H9 (cell line): ENCODE results near the gene CST4. TPM values are rescaled to one million over a fixed set of nuclear protein-coding genes. Genes with fewer than 3 reads are reported as not detected.
A peak's percentile ranks its signal among the peaks of the same experiment; 100 is the strongest.
"Not testable (repeated sequence)": the region's sequence is repeated elsewhere in the genome, so short reads cannot be mapped to it uniquely, and the experiment has no call there.

Experiments
- DNase-seq: peaks from one replicate; pipeline ENCODE4 v3.0.0-alpha.2; 2017
- H2AFZ ChIP-seq: one replicate; pipeline ENCODE4 v1.6.1; 2013; ENCODE audit warnings: mild to moderate bottlenecking, low read length, control low read depth, moderate library complexity
- H2AK5ac ChIP-seq: 2 replicates; pipeline ENCODE4 v1.6.1; 2013; ENCODE audit warnings: low read length, control low read depth, mixed read lengths; ENCODE audit not compliant: insufficient read length
- H2BK120ac ChIP-seq: one replicate; pipeline ENCODE4 v1.6.1; 2013; ENCODE audit warnings: low read depth, mild to moderate bottlenecking, low read length, control low read depth, inconsistent platforms; ENCODE audit not compliant: poor library complexity, severe bottlenecking
- H2BK12ac ChIP-seq: 2 replicates; pipeline ENCODE4 v1.6.1; 2013; ENCODE audit warnings: low read length, control low read depth, mixed read lengths, low read depth; ENCODE audit not compliant: insufficient read length
- H2BK15ac ChIP-seq: 2 replicates; pipeline ENCODE4 v1.6.1; 2013; ENCODE audit warnings: low read depth, low read length, control low read depth
- H2BK20ac ChIP-seq: one replicate; pipeline ENCODE4 v1.6.1; 2013; ENCODE audit warnings: low read depth, mild to moderate bottlenecking, low read length, control low read depth, inconsistent platforms; ENCODE audit not compliant: poor library complexity, severe bottlenecking
- H2BK5ac ChIP-seq: 2 replicates; pipeline ENCODE4 v1.6.1; 2013; ENCODE audit warnings: low read length, control low read depth, mixed read lengths; ENCODE audit not compliant: insufficient read length
- H3K14ac ChIP-seq: 2 replicates; pipeline ENCODE4 v1.6.1; 2013; ENCODE audit warnings: low read length, control low read depth; ENCODE audit not compliant: insufficient read depth
- H3K18ac ChIP-seq: 2 replicates; pipeline ENCODE4 v1.6.1; 2013; ENCODE audit warnings: low read depth, mild to moderate bottlenecking, mixed read lengths, low read length, control low read depth; ENCODE audit not compliant: insufficient read length
- H3K23ac ChIP-seq: 2 replicates; pipeline ENCODE4 v1.6.1; 2013; ENCODE audit warnings: low read length, control low read depth, mixed read lengths, low read depth; ENCODE audit not compliant: insufficient read length
- H3K23me2 ChIP-seq: 2 replicates; pipeline ENCODE4 v1.6.1; 2013; ENCODE audit warnings: low read depth, mild to moderate bottlenecking, mixed read lengths, low read length, control low read depth; ENCODE audit not compliant: insufficient read length, poor library complexity, severe bottlenecking
- H3K27ac ChIP-seq: 2 replicates; pipeline ENCODE4 v1.5.1; 2013; ENCODE audit warnings: low read length, control low read depth, mixed read lengths, low read depth; ENCODE audit not compliant: insufficient read length
- H3K27me3 ChIP-seq: 2 replicates; pipeline ENCODE4 v1.6.1; 2013; ENCODE audit warnings: low read length, control low read depth, inconsistent platforms; ENCODE audit not compliant: insufficient read depth
- H3K4ac ChIP-seq: 2 replicates; pipeline ENCODE4 v1.6.1; 2013; ENCODE audit warnings: low read depth, mild to moderate bottlenecking, control low read depth, inconsistent platforms, low read length, moderate library complexity
- H3K4me1 ChIP-seq: 2 replicates; pipeline ENCODE4 v1.6.1; 2013; ENCODE audit warnings: low read length, control low read depth, inconsistent platforms; ENCODE audit not compliant: insufficient read depth
- H3K4me2 ChIP-seq: 2 replicates; pipeline ENCODE4 v1.6.1; 2013; ENCODE audit warnings: low read length, control low read depth, mixed read lengths; ENCODE audit not compliant: insufficient read length, insufficient read depth
- H3K56ac ChIP-seq: 2 replicates; pipeline ENCODE4 v1.6.1; 2013; ENCODE audit warnings: low read depth, mild to moderate bottlenecking, mixed read lengths, low read length, control low read depth; ENCODE audit not compliant: insufficient read length
- H3K79me1 ChIP-seq: 2 replicates; pipeline ENCODE4 v1.6.1; 2013; ENCODE audit warnings: low read depth, mild to moderate bottlenecking, moderate library complexity, low read length, control low read depth, inconsistent platforms; ENCODE audit not compliant: insufficient read depth, poor library complexity, severe bottlenecking
- H3K79me2 ChIP-seq: 2 replicates; pipeline ENCODE4 v1.6.1; 2013; ENCODE audit warnings: low read length, control low read depth, inconsistent platforms; ENCODE audit not compliant: insufficient read depth
- H3K9ac ChIP-seq: 2 replicates; pipeline ENCODE4 v1.6.1; 2013; ENCODE audit warnings: low read length, control low read depth, mixed read lengths; ENCODE audit not compliant: insufficient read length; ENCODE audit errors: extremely low read depth
- H3K9me3 ChIP-seq: one replicate; pipeline ENCODE4 v1.6.1; 2013; ENCODE audit warnings: low read depth, low read length, inconsistent platforms; ENCODE audit not compliant: control insufficient read depth
- H3T11ph ChIP-seq: one replicate; pipeline ENCODE4 v1.6.1; 2013; ENCODE audit warnings: mild to moderate bottlenecking, low read length, control low read depth, inconsistent platforms
- H4K20me1 ChIP-seq: one replicate; pipeline ENCODE4 v1.6.1; 2013; ENCODE audit not compliant: control insufficient read depth, insufficient read length, insufficient read depth
- H4K5ac ChIP-seq: 2 replicates; pipeline ENCODE4 v1.6.1; 2013; ENCODE audit warnings: low read depth, mild to moderate bottlenecking, mixed read lengths, low read length, control low read depth; ENCODE audit not compliant: insufficient read length
- H4K8ac ChIP-seq: replicated peaks from 2 replicates; pipeline ENCODE4 v1.6.1; 2013; ENCODE audit warnings: low read length, control low read depth, mixed read lengths, low read depth; ENCODE audit not compliant: insufficient read length
- H4K91ac ChIP-seq: 2 replicates; pipeline ENCODE4 v1.6.1; 2013; ENCODE audit warnings: low read depth, mild to moderate bottlenecking, moderate library complexity, mixed read lengths, low read length, control low read depth; ENCODE audit not compliant: insufficient read length
- H3K27ac Mint-ChIP-seq, 3 experiments: 2 replicates in 2 of 3; 3 replicates in 1 of 3; pipeline ENCODE4 v1.8.0; 2020 to 2021; ENCODE audit warnings: mixed read lengths in 3 of 3, mild to moderate bottlenecking in 1 of 3, moderate library complexity in 1 of 3
- H3K27me3 Mint-ChIP-seq: 2 replicates; pipeline ENCODE4 v1.8.0; 2021; ENCODE audit warnings: low read depth, mild to moderate bottlenecking, moderate library complexity, mixed read lengths
- H3K36me3 Mint-ChIP-seq, 3 experiments: 2 replicates in 2 of 3; 3 replicates in 1 of 3; pipeline ENCODE4 v1.8.0; 2020 to 2021; ENCODE audit warnings: low read depth in 3 of 3, mixed read lengths in 3 of 3; ENCODE audit not compliant: insufficient read depth in 1 of 3
- H3K4me1 Mint-ChIP-seq, 2 experiments: 2 replicates each; pipeline ENCODE4 v1.8.0; 2020; ENCODE audit warnings: mixed read lengths in 2 of 2
- H3K4me3 Mint-ChIP-seq, 2 experiments: 2 replicates in 1 of 2; 3 replicates in 1 of 2; pipeline ENCODE4 v1.8.0; 2020 to 2021; ENCODE audit warnings: mild to moderate bottlenecking in 2 of 2, mixed read lengths in 2 of 2, moderate library complexity in 1 of 2
- H3K9me3 Mint-ChIP-seq, 2 experiments: 2 replicates in 1 of 2; 3 replicates in 1 of 2; pipeline ENCODE4 v1.8.0; 2020; ENCODE audit warnings: mild to moderate bottlenecking in 2 of 2, mixed read lengths in 2 of 2, moderate library complexity in 1 of 2
- CTCF ChIP-seq: fragments of 200-600 bp; sonication (generic); conservative IDR thresholded peaks from 3 replicates; pipeline ENCODE4 v1.8.0; 2021; ENCODE audit warnings: antibody characterized with exemption, mild to moderate bottlenecking
- WGBS: extraction: QIAGEN DNeasy Blood & Tissue Kit; methylation state at CpG from one replicate; pipeline ENCODE4 v1.1.7; 2013; ENCODE audit warnings: missing lambda C conversion rate, low lambda C conversion rate, mixed read lengths; ENCODE audit not compliant: insufficient read length; ENCODE audit errors: extremely low coverage; 5-methylcytosine and 5-hydroxymethylcytosine counted together
- total RNA-seq: library from RNA; stranded (reverse); gene quantifications from 2 replicates; pipeline ENCODE4 v1.2.1, GENCODE V29; 2021

CST4 gene
- total RNA-seq, 1 experiment from 2014 or later = not detected

DNA sequence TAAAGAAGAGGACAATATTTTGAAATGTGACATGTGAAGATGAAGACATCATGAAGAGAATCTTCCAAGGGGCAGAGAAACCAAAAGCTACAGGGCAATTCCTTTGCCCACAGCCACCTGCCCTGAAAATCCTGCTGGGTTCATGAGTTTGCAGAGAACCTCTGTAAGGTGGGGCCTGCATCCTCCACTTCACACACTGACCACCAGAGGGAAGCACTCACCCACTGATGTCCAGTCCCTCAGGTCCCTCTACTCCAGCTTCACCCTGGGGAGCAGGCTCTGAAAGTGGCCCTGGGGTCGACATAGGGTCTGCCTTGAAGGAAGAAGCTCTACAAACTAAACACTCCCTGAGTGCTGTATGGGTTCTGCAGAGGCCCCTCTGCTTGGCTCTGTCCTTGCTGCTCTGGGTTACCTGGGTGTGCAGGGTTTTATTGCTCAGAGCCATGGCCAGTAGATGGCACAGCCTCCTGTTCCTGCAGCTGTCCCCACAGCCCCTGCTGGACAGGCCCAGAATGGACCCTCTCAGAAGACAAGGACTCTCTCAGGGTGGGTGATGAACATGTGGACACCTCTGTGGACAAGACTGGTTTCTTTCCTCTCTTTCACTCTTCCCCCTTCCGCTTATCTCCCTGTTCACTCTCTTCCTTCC lies 34.9 kb upstream of the CST4 start:
- H3K79me1 ChIP-seq, H2AFZ ChIP-seq, H2BK120ac ChIP-seq, H3K4ac ChIP-seq, H3K9me3 ChIP-seq, H3K79me2 ChIP-seq, H3K4me3 Mint-ChIP-seq, H3K23me2 ChIP-seq, H2BK12ac ChIP-seq, H2AK5ac ChIP-seq, H3K23ac ChIP-seq, H2BK5ac ChIP-seq, H3K56ac ChIP-seq, H3K4me2 ChIP-seq, H3K4me1 Mint-ChIP-seq, H3K9ac ChIP-seq, H2BK20ac ChIP-seq, H3K27ac Mint-ChIP-seq, H4K20me1 ChIP-seq, H2BK15ac ChIP-seq, H3K27ac ChIP-seq, H4K5ac ChIP-seq, H3K27me3 ChIP-seq, H3K4me1 ChIP-seq, H3K9me3 Mint-ChIP-seq, H4K8ac ChIP-seq, H3T11ph ChIP-seq, H3K14ac ChIP-seq, H4K91ac ChIP-seq, H3K18ac ChIP-seq, H3K36me3 Mint-ChIP-seq: not testable (repeated sequence)
- peak; percentile 73 for TF ChIP-seq CTCF
- peak; percentile 68 for DNase-seq
- no CpG with 5 or more reads among the region's 2 CpGs for WGBS
- peaks cover 13% of the 10 kb centered on the region for H3K27me3 Mint-ChIP-seq

GRCh38 chr20:23722851-23723250 lies 34.0 kb upstream of the CST4 start:
- H3K56ac ChIP-seq, H3K9me3 ChIP-seq, H2BK120ac ChIP-seq, H3K36me3 Mint-ChIP-seq, H3K79me2 ChIP-seq, H4K8ac ChIP-seq, H2AFZ ChIP-seq, H2BK5ac ChIP-seq, H4K91ac ChIP-seq, H2AK5ac ChIP-seq, H3K4me2 ChIP-seq, H2BK15ac ChIP-seq, H3T11ph ChIP-seq, H3K23ac ChIP-seq, H3K4me1 ChIP-seq, H3K23me2 ChIP-seq, H3K27me3 Mint-ChIP-seq, H3K9ac ChIP-seq, H4K20me1 ChIP-seq, H3K27me3 ChIP-seq, H4K5ac ChIP-seq, H3K27ac ChIP-seq, H3K14ac ChIP-seq, H2BK20ac ChIP-seq, H2BK12ac ChIP-seq, H3K79me1 ChIP-seq, H3K18ac ChIP-seq, H3K9me3 Mint-ChIP-seq, H3K4me3 Mint-ChIP-seq, H3K4me1 Mint-ChIP-seq, H3K27ac Mint-ChIP-seq, H3K4ac ChIP-seq: not testable (repeated sequence)
- WGBS = no CpG with 5 or more reads among the region's 5 CpGs
- DNase-seq = peak; percentile 64
